IPS-NIHi7 (cell line): Measurements from ENCODE around the gene MTHFD2.
"Not testable (repeated sequence)": the region's sequence is repeated elsewhere in the genome, so short reads cannot be mapped to it uniquely, and the experiment has no call there.

Source experiments
- DNase-seq: peaks from one replicate; pipeline ENCODE4 v3.0.0; 2012; ENCODE audit warnings: mixed read lengths; ENCODE audit errors: extremely low spot score

Gene MTHFD2

DNA sequence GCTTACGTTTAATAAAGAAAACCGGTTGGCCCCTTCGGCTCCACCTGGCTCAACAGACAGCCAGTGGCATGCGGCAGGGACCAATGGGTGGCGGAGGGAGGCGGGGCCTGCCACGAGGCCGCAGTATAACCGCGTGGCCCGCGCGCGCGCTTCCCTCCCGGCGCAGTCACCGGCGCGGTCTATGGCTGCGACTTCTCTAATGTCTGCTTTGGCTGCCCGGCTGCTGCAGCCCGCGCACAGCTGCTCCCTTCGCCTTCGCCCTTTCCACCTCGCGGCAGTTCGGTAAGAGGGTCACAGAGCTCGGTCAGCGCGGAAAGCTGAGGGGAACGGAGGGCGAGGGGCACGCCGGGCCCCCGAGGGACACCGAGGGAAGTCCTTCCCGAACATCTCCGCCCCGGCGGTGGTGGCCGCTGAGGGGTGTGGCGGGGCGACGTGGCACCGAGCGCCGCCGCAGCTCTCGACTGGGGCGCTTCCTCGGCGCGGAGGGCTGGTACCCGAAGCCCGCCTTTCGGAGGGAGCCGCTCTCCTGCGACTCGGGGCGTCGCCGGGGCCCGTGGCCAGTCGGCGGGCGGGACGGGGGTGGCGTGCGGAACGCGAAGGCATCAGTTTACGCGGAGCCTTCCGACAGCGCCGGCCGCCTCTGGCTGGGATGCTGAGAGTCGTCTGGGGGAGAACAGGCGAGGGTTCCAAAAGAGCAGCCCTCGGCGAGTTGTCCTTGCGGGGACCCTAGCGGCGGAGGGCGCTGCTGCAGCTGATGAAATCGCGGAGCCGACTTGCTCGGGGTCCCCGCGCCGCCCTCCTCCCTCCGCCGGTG lies at the start of gene MTHFD2:
Gene MTHFD2 (plus strand): TSS at position 155 of the 814 bp plus-strand sequence. CDS start 27 bp downstream, at position 182.
- peak; percentile 90 for DNase-seq

DNA sequence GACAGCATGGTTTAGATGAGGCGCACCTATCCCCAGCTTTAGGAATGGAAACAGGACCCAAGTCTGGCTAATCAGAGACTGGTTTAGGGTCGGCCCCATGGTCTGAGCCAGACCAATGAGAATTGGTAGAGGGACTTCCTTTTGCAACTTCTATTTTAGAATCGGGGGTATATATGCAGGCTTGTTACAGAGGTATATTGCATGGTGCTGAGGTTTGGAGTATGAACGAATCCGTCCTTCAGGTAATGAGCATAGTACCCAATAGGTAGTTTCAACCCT lies 49.2 kb upstream of the MTHFD2 start:
- no peak for DNase-seq

GRCh38 chr2:74149570-74150319 lies 48.7 kb upstream of the MTHFD2 start:
- DNase-seq = no peak

DNA sequence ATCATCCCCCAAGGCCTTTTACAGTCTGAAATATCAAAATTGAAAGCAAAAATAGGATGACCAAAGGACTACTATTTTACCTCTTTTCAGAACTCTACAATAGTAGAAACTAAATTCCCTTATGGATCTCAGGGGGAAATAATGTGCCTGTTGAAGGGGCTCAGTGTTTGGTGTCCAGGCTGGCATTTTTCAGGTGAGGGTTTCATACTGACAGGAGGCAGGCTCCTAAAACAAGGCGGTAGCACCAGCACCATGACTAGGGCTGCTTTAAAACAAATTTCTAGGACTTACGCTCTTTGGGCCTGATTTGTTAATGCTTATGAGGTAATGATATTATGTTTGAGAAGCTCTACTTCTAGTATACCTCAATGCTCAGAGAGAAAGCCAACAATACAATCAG lies 45.5 kb upstream of the MTHFD2 start:
- DNase-seq = no peak

DNA sequence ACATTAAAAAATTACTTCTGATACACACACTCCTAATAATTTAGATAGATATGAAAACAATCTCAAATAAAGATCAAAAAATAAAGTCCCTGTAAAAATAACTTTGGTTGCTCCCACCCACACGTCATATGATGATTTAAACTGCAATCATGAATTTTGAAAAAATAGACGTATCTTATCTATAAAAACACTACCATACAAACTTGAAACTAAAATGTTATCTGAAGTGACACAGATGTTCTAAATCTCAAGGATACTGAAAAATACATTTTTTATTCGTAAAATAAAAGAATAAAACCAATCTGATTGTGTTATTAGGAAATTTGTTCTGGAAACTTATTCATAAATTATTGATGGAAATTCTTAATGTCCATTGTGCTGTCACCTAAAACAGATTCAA lies 42.6 kb upstream of the MTHFD2 start:
- no peak for DNase-seq

GRCh38 chr2:74162951-74163350 lies 35.5 kb upstream of the MTHFD2 start:
- no peak for DNase-seq

- no peak for DNase-seq
Measured at GRCh38 chr2:74164761-74165160, 33.7 kb upstream of the MTHFD2 start.

DNA sequence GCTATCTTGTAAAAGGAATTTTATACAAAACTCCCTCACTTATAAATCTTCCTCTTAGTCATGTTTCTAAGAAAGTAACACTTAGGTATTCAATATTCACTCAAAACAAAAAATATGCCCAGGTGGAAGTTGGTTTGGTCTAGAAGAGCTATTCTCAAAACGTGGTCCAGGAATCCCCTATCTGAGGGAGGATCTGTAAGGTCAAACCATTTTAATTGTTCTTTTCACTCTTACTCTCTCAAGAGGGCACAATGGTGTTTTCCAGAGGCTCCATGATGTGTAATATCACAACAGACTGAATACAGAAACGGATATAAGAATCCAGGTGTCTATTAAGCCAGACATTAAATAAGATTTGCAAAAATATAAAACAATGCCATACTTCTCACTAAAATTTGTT lies 29.7 kb upstream of the MTHFD2 start:
- DNase-seq = no peak

- no peak for DNase-seq
Measured at GRCh38 chr2:74174909-74175308, 23.5 kb upstream of the MTHFD2 start.

GRCh38 chr2:74177696-74178095 lies 20.7 kb upstream of the MTHFD2 start:
- no peak for DNase-seq

DNA sequence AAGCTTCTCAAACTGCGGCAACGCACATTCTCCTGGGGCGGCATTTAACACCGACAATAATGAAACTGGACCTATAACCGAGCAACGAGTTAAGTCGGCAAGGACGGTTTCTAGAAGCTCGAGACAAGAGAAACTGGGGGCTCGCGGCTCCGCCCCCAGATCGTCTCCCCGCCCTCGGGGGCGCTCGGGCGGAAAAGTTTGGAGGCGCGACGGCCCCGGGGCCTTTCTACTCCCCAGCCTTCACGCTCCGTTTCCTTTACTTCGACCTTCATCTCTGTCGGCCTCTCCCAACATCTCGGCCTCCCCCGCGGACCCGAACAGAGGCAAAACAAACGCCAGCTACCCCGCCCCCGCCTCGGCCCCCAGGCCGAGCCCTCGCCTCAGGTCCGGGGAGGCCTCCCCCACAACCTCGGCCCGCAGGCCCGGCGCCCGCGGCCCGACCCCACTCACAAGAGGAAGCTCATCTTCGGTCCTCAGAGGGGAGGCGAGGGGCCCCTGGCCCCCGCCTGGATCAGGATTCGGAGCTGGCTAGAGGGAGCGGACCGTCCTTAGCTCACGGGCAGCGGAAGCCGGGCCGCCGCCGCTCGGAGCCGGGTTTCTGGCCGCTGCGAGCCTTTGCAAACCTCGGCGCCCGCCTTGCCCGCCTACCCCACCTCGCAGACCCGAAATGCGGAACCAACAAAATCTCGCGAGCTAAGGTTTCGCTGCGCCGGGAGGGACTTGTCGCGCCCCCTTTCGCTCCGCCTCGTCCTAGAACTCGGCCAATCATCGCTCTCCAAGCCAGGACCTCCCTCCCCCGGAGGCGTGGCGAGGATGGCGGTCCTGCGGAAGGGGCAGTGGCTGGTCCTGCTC lies 20.0 kb upstream of the MTHFD2 start, which contains the start of gene MOB1A:
Gene MOB1A (minus strand): TSS at position 669 of the 852 bp plus-strand sequence. CDS start 205 bp downstream, at position 464.
- DNase-seq = peak; percentile 99

GRCh38 chr2:74179063-74179865 lies 19.2 kb upstream of the MTHFD2 start:
- DNase-seq = no peak

GRCh38 chr2:74181739-74182138 lies 16.7 kb upstream of the MTHFD2 start:
- no peak for DNase-seq

GRCh38 chr2:74183878-74184277 lies 14.5 kb upstream of the MTHFD2 start:
- DNase-seq = no peak

GRCh38 chr2:74186038-74186437 lies 12.4 kb upstream of the MTHFD2 start:
- DNase-seq = no peak

GRCh38 chr2:74186706-74187105 lies 11.7 kb upstream of the MTHFD2 start:
- DNase-seq = not testable (repeated sequence)

DNA sequence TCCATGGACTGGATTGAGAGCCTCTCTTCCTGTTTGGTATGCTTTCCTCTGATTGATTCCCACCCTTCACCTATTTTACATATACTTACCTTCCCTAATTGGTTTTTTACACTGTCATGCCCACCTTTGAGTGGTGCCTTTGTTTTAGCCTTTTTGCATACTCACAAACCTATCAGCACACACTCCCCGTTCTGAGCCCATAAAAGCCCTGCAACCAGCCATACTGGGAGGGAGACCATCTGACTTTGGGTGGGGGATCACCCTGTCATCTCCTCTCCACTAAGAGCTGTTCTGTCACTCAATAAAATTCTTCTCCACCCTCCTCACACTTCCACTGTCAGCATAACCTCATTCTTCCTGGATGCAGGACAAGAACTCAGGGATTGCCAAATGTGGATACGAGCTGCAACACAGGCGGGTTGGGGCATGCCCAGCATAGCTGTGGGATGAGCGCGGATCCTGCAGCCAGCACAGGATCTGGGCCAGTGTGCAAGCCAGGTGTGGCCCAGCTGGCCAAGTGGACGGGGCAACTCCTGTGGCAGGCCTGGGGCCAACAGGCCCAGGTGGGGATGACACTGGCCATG lies 10.3 kb upstream of the MTHFD2 start:
- no peak for DNase-seq

DNA sequence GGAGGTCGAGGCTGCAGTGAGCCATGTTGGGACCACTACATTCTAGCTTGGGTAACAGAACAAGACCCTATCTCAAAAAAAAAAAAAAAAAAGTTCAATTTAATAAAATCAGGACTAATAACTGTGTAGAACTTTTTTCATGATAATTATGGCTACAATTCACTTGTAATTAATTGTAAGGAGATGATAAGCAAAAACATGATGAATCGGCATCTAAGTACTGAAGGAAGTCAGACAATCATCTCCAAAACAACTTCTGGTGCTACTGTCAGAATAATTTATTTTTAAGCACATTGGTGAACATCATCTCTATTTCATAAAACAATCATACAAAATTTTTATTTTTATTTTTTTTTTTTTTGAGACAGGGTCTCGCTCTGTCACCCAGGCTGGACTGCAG lies 9.7 kb upstream of the MTHFD2 start:
- DNase-seq = no peak

DNA sequence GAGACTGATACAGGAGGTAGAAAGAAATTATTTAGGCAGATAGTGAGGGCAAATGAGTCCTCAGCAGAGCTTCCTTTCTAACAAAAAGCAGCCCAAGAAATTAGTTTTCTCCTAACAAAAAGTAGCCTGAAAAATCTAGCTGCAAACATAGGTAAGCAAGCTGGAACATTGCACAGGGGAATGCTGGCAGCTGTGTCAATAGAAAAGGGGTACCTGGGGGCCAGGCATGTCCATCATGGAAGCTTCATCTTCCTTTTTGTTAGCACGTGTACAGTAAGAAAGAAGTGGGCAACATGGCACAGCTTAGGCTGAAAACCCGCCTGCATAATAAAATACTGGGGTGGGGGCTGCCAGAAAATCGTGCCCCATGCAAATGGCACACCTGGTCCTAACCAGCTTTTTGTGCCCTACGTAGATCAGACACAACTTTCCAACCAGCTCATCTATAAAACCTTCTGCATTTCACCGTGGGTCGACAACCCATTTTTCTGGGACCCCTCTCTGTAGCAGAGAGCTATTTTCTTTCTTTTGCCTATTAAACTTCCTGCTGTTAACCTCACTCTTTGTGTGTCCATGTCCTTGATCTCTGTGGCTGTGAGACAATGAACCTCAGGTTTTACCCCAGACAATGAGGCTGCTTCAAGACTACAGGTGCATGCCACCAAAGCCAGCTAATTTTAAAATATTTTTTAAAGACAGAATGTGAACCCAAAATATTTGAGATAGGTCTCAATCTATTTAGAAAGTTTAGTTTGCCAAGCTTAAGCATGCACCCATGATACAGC lies 6.6 kb upstream of the MTHFD2 start:
- no peak for DNase-seq

DNA sequence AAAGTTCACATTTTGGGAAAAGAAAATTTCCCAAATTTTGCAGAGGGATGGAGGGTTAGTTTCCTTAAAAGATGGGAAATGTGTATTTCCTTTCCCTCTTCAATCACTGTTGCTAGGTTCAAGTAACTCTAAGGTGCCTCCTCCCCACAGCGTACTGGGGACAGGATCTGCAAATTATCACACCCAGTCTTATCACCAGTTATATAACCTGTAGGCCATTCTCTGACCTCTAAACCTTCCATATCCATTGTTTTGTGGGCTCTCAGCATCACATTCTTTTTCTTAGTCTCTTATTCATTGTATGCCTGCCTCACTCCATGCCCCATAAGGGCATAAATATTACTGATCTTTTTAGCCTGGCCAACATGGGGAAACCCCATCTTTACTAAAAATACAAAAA lies 3.6 kb upstream of the MTHFD2 start:
- no peak for DNase-seq
